NCI-H1092 (cell line): Measurements from ENCODE around the gene RNF149.
"Not testable (repeated sequence)": the region's sequence is repeated elsewhere in the genome, so short reads cannot be mapped to it uniquely, and the experiment has no call there.

Experiments
- DNase-seq: peaks from one replicate; lab custom pipeline; 2025; lab: John Stamatoyannopoulos, UW

The RNF149 gene

GRCh38 chr2:101330253-101330933 is 21.9 kb upstream of the RNF149 start:
- no peak for DNase-seq

- DNase-seq = no peak
These were observed 20.5 kb upstream of the RNF149 start for GRCh38 chr2:101329026-101329425.

- DNase-seq = no peak
These were observed 20.0 kb upstream of the RNF149 start for GRCh38 chr2:101328474-101329007.

GRCh38 chr2:101327863-101328394 is 19.4 kb upstream of the RNF149 start:
- no peak for DNase-seq

- no peak for DNase-seq
These were observed 16.9 kb upstream of the RNF149 start for GRCh38 chr2:101325425-101325824.

- not testable (repeated sequence) for DNase-seq
These were observed 8.1 kb upstream of the RNF149 start for GRCh38 chr2:101316568-101316967.

- DNase-seq = no peak
These were observed 3.2 kb upstream of the RNF149 start for GRCh38 chr2:101311696-101312017.

- no peak for DNase-seq
These were observed 2.6 kb upstream of the RNF149 start for GRCh38 chr2:101310834-101311695.

GRCh38 chr2:101310090-101310833 is 1.8 kb upstream of the RNF149 start:
- DNase-seq = no peak

- DNase-seq = no peak
These were observed 510 bp downstream of the RNF149 start for GRCh38 chr2:101307950-101308431.

- no peak for DNase-seq
These were observed 998 bp downstream of the RNF149 start for GRCh38 chr2:101307503-101307902.

GRCh38 chr2:101306410-101306809 is 2.1 kb downstream of the RNF149 start:
- DNase-seq = no peak

- no peak for DNase-seq
These were observed 2.9 kb downstream of the RNF149 start for GRCh38 chr2:101305492-101306078.

GRCh38 chr2:101305035-101305434 is 3.5 kb downstream of the RNF149 start:
- no peak for DNase-seq

GRCh38 chr2:101303688-101304087 is 4.8 kb downstream of the RNF149 start:
- no peak for DNase-seq

- DNase-seq = no peak
These were observed 6.5 kb downstream of the RNF149 start for GRCh38 chr2:101302016-101302415.

GRCh38 chr2:101300836-101301235 is 7.7 kb downstream of the RNF149 start:
- DNase-seq = no peak

- no peak for DNase-seq
These were observed 8.3 kb downstream of the RNF149 start for GRCh38 chr2:101300164-101300563.

- no peak for DNase-seq
These were observed 8.9 kb downstream of the RNF149 start for GRCh38 chr2:101299604-101300003.

GRCh38 chr2:101297383-101297782 is 11.1 kb downstream of the RNF149 start:
- no peak for DNase-seq

GRCh38 chr2:101296371-101296770 is 12.1 kb downstream of the RNF149 start:
- DNase-seq = no peak

GRCh38 chr2:101295895-101296294 is 12.6 kb downstream of the RNF149 start:
- no peak for DNase-seq
